SK-MEL-5 (cell line): ENCODE data around the gene KCNA5. TPM values are rescaled to one million over a fixed set of nuclear protein-coding genes. Genes with fewer than 3 reads are reported as not detected.

Source experiments
- DNase-seq: peaks from one replicate; pipeline ENCODE4 v3.0.0-alpha.2; 2016; ENCODE audit warnings: low read depth, low spot score
- in situ Hi-C: cut with HindIII; loops from 2 replicates; pipeline ENCODE4 v1.10.0; 2016; ENCODE audit warnings: low sequenced_read_pairs, high pct_unique_total_duplicates, low pct_unique_long_range_greater_than_20kb
- polyA plus RNA-seq, 2 experiments: library from polyadenylated mRNA; depleted of rRNA; stranded (reverse); fragments of >200 nt; gene quantifications; 2 replicates each; pipeline ENCODE4 v1.2.3, GENCODE V29; 2015
- total RNA-seq: library from RNA; depleted of rRNA; stranded (reverse); fragments of >200 nt; shearing (Covaris generic); gene quantifications from 2 replicates; pipeline ENCODE4 v1.2.3, GENCODE V29; 2014; rRNA removed

Gene KCNA5
- total RNA-seq, result not detected in 2 replicates
- polyA plus RNA-seq (2015; cell fraction: cytosol; rRNA removed), result not detected in 2 replicates
- not detected in 2 replicates for polyA plus RNA-seq (2015; cell fraction: nucleus; rRNA removed)

DNA sequence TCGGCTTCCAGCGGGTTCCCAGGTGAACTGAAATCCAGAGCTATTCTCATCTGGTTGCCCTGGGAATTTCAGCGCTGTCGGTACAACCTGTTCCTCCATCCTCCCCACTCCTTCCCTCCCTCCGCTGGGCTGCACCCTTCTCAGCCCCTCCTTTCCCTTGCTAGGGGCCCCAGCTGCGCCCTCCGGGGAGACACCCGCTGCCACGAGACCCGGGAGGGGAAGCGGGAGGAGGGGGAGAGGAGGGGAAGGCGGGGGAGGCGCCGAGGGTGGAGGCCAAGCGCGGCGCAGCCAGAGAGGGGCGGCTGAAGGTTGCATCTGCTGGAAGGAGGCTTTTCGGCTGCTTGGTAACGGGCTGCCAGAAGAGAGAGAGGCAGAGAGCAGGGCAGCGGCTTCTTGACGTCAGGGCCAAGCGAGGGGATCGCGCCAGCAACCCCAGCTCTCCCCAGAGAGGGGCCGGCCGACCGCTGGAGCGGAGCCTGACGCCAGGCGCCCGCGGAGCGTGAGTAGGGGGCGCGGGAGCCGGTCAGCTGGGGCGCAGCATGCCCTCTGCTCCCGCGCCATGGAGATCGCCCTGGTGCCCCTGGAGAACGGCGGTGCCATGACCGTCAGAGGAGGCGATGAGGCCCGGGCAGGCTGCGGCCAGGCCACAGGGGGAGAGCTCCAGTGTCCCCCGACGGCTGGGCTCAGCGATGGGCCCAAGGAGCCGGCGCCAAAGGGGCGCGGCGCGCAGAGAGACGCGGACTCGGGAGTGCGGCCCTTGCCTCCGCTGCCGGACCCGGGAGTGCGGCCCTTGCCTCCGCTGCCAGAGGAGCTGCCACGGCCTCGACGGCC, at the start of gene KCNA5:
Gene KCNA5, plus strand, starts transcription at position 291 of the 831 bp plus-strand sequence. Its CDS starts 269 bp downstream, at position 560.
- no peak for DNase-seq
- in situ Hi-C loops, result no loop called here

DNA sequence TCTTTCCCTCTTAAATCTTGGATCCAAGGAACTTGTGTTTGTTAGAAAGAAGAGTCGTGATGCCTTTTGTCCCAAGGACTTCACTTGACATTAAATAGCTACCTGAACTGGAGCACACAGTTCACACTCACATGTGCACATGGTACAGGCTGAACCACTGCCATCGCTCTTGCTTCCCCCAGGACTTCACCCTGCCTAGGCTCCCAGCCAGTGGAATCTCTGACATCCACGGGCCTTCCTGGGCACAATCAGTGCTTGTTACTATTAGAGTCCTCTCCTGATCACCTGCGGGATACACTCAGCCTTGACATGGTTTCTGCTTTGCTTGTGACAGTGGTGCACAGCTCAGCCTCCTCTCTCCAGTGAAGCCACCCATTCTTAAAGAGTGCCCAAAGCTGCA, 49.1 kb upstream of the KCNA5 start:
- in situ Hi-C loops, result no loop called here
- DNase-seq, result no peak

DNA sequence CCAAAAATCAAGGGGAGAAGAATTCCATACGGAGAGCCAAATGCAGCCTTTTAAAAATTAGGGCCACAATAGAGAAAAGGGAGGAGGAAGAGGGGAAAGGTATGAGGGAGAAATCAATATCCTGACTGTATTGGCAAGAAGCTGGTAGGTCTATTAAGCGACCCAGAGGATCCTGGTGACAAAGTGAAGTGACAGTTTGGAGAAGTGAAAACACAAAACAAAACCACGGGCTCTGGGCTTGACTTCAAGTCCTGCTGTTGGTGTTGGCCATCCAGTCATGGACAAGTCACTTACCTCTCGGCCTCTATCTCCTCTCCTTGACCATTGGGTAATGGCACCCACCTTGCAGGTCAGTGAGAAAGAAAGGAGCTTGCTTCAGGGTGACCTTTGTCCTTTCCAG, 47.0 kb upstream of the KCNA5 start:
- in situ Hi-C loops, result no loop called here
- no peak for DNase-seq

DNA sequence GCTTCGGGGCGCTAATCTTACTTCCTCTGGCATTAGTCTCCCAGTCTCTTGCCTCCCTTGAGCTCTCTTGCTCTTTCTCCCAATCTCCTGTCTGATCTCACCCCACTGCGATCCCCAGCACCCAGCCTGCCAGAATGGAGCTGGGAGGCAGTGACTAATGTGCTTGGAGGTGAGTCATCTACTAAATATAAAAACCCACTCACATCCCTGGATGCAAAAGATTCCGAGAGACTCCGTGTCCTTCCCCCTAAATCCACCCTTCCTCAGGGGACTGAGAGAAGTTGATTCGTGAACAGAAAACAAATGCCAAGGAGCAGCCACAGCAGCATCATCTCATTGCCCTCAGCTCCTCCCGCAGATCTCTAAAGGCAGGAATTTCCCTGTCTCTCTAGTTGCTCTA, 45.7 kb upstream of the KCNA5 start:
- no peak for DNase-seq
- in situ Hi-C loops, result no loop called here

DNA sequence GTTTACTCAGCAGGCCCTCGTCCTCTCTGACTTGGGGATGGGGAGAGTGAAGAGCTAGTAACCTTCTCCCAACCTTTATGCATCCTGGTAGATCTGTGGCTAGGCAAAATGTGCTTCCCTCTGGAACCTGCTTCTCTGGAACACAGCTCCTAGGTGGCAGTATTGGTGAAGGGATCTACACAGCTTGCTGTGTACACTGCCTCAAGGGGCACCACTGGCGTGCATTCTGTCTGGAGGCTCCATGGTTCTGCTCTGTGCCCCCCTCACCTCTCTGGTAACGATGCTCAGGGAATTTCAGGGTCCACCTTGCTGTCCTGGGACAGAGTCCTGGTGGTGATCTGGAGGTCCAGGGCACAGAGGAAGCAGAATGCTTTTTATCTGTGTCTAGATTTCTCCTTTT, 43.5 kb upstream of the KCNA5 start:
- in situ Hi-C loops, result no loop called here
- DNase-seq, result peak; percentile 54

DNA sequence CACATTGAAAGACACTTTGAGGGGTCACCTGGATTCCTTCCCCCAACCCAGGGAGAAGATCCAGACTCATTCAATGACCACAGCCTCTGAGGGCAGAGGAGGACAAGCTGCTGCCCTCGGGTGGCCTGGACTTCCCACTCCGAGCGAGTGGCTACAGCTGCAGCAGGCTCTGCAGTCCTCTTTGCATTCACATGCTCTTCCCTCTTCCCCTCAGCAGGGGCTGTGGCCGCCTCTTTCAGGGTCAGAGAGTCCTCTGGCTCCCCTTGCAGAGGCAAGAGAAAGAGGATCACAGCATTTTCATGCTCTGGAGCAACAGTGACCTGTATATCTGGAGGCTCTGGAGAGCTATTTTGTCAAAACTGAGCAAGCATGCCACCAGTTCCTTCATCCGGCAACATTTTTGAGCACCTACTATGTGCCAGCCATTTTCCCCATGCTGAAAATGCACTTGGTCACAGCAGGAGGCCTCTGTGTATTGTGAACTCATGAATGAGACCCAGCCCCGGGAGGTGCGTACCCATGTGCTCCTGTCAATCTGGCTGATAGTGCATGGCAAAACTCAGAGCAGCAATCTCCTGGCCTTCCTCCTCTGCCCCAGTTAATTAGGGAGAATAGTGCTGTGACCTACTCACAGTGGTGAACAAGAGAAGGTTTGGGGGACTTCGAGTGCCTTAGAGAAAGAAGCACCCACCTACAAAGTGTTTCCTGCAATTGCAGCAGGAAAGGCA, 42.9 kb upstream of the KCNA5 start:
- in situ Hi-C loops, result no loop called here

DNA sequence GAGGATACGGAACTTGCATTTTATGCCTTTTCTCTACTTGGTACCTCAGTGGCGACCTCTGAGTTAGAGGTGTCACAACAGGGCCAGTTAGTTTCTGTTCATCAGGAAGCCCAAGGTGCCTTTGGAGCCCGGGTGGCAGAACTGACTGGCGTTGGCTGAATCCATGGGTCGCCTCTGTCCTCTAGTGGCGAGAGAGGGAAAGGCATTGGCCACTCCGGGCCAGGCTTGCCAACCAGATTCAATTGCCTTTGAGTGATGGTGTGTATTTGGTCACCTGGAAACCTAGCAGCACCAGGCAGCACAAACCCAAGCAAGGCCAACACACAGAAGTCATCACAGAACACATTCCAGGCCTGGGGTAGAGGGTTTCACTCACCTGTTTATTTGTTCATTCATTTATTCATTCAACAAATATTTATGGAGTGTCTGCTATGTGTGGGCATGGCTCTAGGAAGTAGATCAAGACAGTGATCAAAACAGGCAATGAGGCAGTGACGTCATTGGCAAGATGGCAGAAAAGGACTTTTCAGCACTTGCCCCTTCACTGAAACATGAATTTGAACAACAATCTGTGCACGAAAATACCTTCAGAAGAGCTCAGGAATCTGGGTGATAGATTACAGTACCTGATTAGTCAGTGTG, 40.5 kb upstream of the KCNA5 start:
- peak; percentile 77 for DNase-seq
- in situ Hi-C loops, result no loop called here

More for the DNA sequence above, 42.9 kb upstream of the KCNA5 start:
- no peak for DNase-seq

DNA sequence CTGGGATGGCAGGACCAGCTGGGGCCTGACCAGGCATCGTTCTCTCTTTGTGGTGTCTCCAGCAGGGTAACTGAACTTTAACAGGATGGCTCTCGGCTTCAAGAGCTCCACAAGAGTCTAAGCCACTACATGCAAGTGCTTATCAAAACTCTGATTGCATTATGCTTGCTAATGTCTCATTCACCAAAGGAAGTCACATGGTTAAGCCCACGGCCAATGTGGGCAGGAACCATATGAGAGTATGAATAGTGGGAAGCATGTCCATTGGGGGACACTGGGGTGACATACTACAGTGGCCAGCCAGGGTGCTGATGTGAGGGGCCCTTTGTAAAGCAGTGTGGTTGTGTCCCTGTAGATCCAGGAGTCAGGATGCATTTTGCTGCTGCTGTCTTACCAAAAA, 35.0 kb upstream of the KCNA5 start:
- in situ Hi-C loops, result no loop called here
- DNase-seq, result no peak

DNA sequence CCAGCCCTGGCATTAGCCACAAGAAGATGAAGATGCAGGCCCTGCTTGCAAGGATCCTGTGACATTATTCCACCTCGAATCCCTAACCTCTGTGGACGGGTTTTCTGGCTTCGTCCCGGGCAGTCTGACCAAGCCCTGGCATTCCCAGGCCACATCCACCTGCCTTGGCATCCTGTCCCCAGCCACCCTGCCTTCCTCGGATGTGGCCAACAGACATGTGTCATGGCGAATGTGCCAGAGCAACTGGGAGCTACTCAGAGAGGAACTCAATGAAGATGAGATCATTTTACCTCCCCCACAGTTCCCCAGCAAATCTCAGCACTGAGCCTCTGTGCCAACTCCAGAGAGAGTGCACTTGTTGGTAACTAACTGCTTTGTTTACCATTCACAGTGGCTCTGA, 33.5 kb upstream of the KCNA5 start:
- in situ Hi-C loops, result no loop called here
- DNase-seq, result no peak

DNA sequence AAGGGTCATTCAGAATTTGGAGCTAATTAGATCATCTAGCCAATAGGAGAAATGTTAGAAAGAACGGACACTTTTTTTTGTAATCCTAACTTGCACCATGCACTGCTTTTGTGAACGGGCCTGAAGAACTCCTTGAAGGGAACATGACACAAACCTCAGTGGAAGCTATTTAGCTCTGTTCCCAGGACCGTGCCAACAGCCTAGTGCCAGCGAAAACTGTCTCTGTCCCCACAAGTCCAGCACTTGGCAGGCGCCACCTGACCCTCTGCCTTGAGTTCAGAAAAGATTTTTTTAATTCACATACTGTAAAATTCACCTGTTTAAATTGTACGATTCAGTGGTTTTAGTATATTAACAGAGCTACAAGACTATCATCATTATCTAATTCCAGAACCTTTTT, 31.3 kb upstream of the KCNA5 start:
- in situ Hi-C loops, result no loop called here
- DNase-seq, result no peak

DNA sequence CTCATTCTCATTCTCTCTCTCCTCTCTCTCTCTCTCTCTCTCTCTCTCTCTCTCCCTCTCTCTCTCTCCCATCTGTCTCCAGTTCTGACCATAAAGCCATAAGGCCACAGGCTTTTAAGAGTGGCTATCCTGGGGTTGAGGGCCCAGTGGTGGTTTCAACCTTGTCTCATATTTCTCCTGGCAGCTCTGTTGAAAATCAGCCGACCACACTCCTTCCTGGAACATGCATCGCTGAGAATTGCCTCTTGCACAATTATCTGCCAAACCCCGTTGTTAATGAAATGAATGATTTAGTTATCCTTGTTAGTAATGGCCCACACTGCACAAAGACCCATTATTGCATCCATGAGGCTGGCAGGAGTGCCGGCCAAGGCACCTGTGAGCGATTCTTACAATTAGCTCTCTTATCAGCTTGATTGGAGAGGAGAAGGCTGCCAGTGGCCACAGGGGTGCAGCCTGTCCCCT, 30.4 kb upstream of the KCNA5 start:
- peak; percentile 48 for DNase-seq
- in situ Hi-C loops, result no loop called here

DNA sequence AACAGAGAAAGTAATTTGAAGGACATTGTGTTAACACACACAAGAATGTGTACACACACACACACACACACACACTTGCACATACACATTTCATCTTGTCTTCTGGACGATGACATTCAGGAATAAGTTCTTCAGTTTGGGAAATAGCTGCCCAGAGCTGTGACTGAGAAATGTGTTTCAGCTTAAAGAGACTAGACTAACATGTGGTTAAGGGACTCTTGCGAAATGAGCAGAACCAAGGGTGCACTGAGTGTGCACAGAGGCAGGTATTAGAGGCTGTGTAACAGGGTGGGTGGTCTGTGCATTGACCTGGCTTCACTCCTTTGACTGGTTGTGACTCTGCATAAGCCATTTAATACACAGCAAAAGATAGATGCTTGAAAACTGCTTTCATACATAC, 29.4 kb upstream of the KCNA5 start:
- no peak for DNase-seq
- in situ Hi-C loops, result no loop called here

DNA sequence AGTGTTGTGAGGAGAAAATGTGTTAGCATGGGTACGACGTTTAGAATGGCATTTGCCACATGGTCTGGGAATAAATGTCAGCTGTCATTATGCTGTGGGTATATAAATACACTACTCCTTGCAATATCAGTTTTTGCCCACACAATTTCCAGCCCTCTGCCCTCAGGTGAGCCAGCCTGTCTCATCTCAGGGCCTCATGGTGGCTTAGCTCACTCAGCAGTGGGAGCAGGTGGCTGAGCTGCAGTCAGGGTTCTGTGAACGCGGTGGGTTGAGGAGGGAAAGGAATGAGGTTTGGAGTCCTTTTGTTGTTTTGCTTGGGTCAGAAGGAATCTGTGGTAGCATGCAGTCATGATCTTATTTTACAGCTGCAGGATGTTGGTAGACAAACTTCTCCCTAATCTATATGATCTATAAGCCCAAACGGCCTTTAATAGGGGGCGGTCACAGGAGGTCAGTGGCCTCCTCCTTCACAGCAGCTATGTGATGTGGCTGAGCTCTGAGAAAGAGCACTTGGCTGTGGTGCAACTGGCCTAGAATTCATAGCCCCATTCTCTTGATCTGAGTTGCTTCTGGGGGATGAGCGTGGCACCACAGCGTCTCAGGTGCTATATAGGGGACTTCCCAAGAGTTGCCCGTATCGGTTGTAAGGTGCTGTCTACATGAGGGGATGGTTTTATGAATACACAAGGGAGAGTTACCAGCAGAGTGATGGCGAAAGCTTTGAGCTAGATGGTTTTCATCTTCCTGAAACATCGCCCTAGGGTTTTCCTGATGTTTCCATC, 27.8 kb upstream of the KCNA5 start:
- in situ Hi-C loops, result no loop called here
- DNase-seq, result no peak

DNA sequence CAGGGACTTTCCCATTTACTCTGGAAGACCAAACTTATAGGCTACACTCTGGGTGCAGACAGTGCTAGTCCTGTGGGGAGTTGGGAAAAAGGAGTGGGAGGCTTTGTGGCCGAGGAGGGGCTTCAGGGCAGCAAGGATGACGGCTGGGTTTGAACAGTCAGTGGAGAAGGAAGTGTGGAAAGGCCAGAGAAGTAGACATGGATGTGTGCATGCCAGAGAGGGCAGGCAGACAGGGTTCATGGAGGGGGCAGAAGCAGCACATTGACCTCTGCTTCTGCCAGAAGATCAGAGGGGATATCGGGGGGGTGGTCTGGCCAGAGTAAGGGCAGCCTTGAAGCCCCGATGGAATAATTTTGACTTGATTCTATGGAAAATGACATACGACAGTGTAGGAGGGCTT, 27.2 kb upstream of the KCNA5 start:
- no peak for DNase-seq
- in situ Hi-C loops, result no loop called here

DNA sequence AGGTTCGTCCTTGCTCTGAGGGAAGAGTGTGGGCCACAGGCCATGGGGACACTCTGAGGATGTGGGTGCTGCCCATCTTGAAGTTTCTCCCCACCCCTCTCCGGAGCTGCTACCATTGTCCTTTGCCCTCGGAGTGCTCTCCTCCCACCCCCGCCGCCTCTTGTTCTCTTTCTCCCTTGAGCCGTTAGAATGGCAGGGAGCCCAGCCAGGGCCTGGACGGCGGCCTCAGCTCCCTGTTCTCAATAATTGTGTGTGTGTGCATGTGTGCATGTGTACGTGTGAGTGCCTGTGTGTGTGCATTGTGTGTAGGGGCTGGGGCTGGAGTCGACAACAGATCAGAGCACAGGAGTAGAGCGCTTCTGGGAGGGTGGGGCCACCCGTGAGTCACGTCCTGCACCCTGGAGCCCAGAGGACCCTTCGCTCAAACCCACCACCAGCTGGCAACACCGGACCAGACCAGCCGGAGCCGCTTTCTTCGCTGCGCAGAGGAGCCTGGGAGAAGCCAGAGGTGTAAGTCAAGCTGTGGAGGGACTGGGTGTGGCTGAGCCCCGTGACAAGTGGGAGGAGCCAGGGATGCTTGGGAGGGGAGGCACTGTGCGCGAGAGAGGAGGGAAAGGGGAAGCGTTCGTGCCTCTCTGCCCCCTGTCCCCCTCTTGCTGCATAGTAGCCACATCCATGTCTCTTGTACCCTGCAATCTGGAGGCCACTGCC, 25.9 kb upstream of the KCNA5 start:
- in situ Hi-C loops, result no loop called here
- no peak for DNase-seq

DNA sequence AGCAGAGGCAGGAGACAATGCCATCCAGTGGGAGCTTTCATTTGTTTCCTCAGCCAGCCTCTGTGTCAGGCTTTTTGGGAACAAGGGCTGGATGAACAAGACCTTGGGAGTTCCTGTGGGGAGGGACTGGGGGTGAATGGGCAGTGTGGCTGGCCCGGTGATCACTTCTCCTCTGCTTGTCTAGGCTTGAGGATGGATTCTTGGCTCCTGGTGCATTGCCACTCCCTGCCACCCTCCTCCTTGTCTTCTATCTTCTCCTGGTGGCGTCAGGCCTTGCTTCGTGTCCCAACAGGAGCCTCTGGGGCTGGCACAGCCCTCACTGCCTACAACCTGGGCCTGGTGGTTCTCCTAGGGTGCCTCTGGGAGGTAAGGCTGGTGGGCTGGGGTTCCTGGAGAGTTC, 25.0 kb upstream of the KCNA5 start:
- in situ Hi-C loops, result no loop called here

DNA sequence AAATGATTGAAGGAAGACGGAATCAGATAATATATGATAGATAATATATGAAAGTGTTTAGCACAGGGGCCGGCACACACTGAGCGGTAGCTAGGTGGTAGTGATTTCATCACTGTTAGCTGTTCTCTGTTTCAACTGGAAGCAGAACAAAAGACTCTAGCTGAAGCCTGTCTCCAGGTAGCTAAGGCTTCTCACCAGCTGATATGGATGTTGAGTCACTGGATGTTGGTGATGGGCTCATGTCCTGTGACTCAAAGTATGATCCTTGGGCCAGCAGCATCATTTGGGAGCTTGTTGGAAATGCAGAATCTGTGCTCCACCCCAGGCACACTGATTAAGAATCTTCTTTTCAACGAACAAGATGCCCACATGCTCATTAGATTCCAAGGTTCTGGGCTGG, 21.7 kb upstream of the KCNA5 start:
- in situ Hi-C loops, result no loop called here
- no peak for DNase-seq

More for the DNA sequence above, 25.0 kb upstream of the KCNA5 start:
- no peak for DNase-seq
